HG03108 (cell line): ENCODE data around the gene CACNG4.

ENCODE experiments used
- ATAC-seq: cut with Tn5 transposase; IDR thresholded peaks from one replicate; pipeline ENCODE4 v1.9.1; 2021; ENCODE audit warnings: moderate library complexity; ENCODE audit not compliant: unreplicated experiment

Gene CACNG4

GRCh38 chr17:67015001-67015400 lies 50.5 kb downstream of the CACNG4 start:
- no peak for ATAC-seq

DNA sequence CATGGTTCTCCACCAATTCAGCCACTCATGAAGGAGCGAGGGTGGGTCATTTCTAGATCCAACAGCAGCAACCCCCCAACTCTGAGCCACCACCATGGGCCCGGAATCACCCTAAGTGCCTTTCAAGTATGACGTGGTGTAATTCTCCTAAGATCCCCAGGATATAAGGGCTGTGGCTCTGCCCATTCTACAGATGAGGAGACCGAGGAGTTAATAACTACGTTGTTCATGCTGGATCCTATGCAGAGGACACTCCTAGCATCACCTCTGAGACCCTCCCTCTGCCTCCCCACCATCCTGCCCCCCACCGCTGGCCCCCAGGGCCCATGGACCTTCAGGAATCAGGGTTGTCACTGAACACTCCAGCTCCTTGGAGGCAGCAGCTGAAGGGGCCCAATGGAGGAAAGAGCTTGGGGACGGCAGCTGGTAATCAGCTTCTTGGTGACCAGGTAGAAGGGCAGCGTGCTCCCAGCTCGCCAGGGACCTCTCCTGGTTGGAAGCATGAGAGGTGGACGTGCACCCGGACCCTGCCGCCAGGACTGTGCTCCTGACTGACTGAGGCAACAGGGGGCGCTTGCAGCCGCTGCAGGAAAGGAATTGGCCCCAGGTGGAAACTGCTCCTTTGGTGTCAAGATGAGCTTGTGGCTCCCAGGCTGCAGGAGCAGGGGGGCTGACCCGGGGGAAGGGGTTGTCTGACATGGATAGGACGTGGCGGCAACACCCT lies 51.7 kb downstream of the CACNG4 start:
- ATAC-seq, result no peak

DNA sequence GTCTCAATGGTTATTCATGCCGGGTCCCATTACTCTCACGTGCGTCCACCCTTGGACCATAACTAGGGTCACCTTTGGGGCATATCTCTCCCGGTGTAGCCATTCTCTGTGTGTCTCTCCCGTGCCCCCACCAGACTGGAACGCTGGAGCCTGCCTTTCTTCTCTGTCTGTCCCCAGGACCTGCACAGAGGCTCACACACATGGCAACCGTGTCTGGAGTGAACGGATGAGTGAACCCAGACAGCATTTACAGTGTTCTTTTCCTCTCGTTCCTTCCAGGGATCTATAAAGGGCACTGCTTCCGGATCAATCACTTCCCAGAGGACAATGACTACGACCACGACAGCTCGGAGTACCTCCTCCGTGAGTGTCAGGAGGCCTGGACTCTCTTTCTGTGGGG lies 53.4 kb downstream of the CACNG4 start:
- no peak for ATAC-seq

GRCh38 chr17:67018471-67019434 lies 54.2 kb downstream of the CACNG4 start:
- no peak for ATAC-seq

- ATAC-seq, result no peak
Measured at GRCh38 chr17:67019809-67020208, 55.3 kb downstream of the CACNG4 start.

DNA sequence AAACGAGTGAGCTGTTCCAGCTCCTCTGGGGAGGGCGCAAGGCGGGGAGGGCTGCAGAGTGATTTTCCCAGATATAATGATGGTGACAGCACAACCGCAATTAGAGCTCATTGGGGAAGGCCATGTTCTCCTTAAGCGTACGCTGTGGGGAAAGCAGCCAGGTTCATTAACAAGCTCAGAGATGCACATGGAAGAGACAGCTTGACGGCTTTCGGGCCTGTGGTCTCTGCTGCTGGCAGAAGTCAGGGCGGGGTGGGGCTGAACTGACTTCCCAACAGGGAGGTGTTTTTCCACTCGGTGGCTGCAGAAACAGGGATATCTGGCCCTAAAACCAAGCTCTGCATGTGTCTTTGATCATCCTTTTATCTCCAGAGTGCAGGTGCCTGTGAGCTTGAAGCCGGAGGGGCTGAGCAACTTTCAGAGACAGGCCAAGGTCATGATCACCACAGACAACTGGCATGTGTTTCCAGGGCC lies 55.8 kb downstream of the CACNG4 start:
- ATAC-seq, result no peak

DNA sequence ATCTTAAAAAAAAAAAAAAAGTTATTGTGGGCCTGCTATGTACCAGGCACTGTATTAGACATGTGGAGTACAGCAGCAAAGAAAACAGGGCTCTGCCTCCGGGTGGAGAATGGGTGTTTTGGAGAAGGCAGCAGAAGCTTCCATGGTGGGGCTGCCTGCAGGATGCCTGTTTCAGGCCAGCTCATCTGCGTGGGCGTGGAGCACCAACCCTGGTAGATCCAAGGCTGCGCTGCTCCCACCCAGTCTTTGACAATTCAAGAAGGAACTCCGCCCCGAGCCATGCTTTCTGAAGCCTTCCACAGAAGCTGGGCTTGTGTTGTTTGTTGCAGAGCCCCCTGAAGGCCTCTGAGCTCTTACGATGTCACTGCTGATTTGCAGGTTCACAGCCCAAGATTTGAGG lies 56.7 kb downstream of the CACNG4 start:
- no peak for ATAC-seq

- no peak for ATAC-seq
Measured at GRCh38 chr17:67021743-67022450, 57.4 kb downstream of the CACNG4 start.

- ATAC-seq, result no peak
Measured at GRCh38 chr17:67022451-67022810, 57.9 kb downstream of the CACNG4 start.

DNA sequence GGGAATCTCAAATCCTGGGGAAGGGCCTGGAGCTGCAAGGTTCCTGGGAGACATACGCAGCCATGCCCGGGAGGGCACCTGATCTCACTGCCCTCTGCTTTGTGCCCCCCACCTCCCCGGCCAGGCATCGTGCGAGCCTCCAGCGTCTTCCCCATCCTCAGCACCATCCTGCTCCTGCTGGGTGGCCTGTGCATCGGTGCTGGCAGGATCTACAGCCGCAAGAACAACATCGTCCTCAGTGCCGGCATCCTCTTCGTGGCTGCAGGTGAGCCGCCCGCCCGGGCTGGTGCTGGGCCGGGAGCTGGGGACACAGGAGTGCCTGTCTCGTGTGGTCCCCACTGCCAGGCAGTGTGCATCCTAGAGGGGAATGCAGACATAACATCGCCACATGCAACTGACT lies 60.2 kb downstream of the CACNG4 start:
- no peak for ATAC-seq

- ATAC-seq, result no peak
Measured at GRCh38 chr17:67025216-67025792, 60.8 kb downstream of the CACNG4 start.

DNA sequence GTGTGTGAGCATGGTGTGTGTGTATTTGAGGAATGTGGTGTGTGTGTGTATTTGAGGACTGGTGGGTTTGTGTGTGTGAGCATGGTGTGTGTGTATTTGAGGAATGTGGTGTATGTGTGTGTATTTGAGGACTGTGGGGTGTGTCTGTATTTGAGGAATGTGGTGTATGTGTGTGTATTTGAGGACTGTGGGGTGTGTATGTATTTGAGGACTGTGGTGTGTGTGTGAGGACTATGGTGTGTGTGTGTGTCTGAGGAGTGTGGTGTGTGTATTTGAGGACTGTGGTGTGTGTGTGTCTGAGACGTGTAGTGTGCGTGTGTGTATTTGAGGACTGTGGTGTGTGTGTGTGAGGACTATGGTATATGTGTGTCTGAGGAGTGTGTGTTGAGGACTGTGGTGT lies 61.8 kb downstream of the CACNG4 start:
- no peak for ATAC-seq

GRCh38 chr17:67027031-67027628 lies 62.6 kb downstream of the CACNG4 start:
- no peak for ATAC-seq

GRCh38 chr17:67030641-67031040 lies 66.1 kb downstream of the CACNG4 start:
- ATAC-seq, result no peak

- ATAC-seq, result no peak
Measured at GRCh38 chr17:67032382-67032781, 67.9 kb downstream of the CACNG4 start.

GRCh38 chr17:67032985-67033384 lies 68.5 kb downstream of the CACNG4 start:
- ATAC-seq, result no peak

GRCh38 chr17:67033613-67034012 lies 69.1 kb downstream of the CACNG4 start:
- ATAC-seq, result no peak

GRCh38 chr17:67035131-67036083 lies 70.9 kb downstream of the CACNG4 start:
- ATAC-seq, result peak; percentile 63

DNA sequence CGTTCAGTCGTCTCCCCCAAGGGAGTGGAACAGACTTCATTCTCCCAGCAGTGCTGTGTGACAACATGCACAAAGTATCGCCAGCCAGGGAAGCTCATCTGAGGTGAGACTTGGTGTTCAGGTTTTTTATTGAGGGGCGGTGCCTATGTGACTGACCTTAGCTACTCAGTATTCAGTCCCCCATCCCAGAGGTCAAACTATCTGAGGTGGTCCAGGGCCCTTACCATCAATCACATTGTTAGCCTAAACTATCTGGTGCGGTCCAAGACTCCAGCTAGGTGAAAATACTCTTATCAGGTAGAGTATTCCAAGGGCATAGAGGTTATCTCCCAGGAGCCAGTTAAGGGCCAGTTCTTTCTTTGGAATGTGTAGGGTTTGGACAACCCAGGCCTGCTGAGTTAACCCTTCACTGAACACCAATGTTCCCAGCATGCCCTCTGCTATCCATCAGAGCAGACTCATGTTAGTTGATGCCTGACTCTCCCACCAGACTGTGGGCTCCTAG lies 74.4 kb downstream of the CACNG4 start:
- no peak for ATAC-seq
